GM21619 (cell line): ENCODE measurements around the gene SH2B2.

Experiments
- ATAC-seq: cut with Tn5 transposase; IDR thresholded peaks from one replicate; pipeline ENCODE4 v1.9.1; 2021; ENCODE audit not compliant: unreplicated experiment

SH2B2 gene

DNA sequence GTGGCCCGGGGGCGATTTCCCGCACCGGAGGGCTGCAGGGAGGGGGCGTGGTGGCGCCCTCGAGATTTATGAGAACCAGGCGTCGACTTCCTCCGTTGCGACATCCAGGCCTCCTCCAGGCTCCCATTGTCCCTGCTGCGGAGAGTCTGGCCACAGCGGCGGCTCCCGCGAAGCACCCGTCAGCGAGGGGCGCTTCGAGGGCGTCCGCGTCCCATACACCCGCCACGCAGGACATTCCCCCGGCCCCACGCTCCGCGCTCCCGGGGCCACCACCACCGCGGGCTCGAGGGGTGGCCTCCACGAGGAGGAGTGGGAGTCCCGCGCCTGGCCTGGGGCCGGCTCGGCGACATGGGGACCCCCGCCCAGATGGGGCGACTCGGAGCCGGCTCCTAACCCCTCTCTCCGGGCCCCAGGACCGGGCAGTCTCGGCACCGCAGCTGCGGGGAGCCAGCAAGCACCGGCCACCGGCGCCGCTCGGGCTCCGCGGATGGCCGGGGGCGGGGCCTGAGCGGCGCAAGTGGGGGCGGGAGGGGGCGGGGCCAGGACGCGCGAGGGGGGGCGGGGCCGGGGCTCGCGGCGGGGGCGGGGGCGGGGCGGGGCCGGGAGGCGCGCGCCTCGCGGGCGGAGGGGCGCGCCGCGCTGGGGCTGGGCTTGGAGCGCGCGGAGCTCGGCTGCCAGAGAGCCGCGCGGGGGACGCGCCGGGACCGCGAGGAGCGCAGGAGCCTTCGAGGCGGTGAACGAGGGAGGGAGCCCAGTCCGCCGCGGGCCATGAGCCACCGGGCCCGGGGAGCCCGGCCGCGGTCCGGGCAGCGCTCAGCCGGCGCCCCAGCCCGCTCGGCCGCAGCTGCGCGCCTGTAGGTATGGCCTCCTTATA lies at the start of gene SH2B2:
Gene SH2B2 (plus strand): TSS at position 632 of the 874 bp plus-strand sequence. CDS start 13,683 bp downstream, outside the sequence.
- no peak for ATAC-seq

- ATAC-seq = no peak
Measured at GRCh38 chr7:102239206-102239820, 47.4 kb upstream of the SH2B2 start.

DNA sequence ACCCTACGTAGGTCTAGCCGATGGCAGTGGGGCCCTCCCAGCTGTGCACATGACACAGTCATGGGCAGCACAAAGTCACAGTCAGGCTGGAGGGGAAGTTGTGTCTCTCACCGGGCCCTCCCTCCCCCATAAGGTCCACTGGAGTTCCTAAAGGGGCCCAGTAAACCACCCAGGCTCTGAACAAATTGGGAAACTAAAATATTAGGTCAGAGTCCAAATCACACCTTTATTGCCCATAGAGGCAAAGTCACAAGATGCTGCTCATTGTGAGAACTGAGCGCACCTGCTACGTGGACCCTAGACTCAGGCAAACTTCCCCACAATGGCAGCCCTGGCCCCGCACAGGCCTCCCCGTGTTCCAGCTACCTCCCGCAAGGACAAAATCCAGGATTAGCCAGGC lies 45.2 kb upstream of the SH2B2 start:
- no peak for ATAC-seq

DNA sequence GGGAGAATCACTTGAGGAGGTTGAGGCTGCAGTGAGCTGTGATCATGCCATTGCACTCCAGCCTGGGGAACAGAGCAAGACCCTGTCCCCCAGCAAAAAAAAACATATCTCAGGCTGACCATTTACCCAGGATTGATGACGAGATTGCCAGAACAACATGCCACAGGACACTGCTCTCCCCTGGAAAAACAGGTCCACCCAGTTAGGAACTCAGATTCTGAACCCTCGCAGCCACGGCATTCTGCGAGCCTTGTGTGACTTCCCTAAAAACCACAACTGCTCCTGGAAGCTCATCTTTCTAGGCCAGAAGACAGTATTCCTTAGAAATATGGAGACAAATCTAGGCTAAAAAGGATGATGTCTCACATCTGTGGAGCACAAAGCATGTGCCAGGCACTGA lies 42.1 kb upstream of the SH2B2 start:
- no peak for ATAC-seq

DNA sequence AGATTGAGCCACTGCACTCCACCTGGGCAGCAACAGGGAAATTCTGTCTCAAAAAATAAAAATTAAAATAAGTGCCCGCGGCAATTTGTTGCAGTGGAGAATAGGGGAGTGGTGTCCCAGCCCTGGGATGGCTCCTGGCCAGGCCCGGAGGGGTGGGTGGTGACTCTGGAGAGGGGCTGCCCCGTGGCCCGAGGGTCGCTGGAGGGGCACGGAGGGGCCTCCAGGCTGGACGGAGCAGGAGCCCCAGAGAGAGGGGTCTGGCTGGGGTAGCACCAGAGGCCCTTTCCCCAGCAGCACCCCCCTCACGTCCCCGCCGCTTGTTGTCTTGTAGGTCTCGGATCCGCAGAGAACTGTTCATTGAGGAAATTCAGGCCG lies 38.6 kb upstream of the SH2B2 start:
- ATAC-seq = no peak

DNA sequence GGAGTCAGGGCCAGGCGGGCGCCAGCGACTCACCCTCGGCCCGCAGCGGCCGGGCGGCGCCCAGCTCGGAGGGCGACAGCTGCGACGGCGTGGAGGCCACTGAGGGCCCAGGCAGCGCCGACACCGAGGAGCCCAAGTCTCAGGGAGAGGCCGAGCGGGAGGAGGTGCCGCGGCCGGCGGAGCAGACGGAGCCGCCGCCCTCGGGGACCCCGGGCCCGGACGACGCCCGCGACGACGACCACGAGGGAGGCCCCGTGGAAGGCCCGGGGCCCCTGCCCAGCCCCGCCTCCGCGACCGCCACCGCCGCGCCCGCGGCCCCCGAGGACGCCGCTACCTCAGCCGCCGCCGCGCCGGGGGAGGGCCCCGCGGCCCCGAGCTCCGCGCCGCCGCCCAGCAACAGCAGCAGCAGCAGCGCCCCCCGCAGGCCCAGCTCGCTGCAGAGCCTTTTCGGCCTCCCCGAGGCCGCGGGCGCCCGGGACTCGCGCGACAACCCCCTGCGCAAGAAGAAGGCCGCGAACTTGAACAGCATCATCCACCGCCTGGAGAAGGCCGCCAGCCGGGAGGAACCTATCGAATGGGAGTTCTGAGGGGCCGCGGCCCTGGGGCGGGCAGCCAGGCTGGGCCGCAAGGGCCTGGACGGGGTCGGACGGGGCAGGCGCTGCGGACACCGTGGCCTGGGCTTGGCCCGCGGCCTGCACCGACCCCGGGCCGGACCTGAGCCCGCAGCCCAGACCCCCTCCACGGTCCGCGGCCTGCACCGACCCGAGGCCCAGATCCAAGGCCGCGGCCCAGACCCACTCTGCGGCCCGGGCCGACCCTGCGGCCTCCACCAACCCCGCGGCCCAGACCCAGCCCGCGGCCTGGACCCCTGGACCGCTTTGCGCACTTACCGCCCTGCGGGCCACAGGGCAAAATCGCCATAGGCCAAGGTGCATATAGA lies 37.9 kb upstream of the SH2B2 start:
- ATAC-seq = no peak

GRCh38 chr7:102251531-102252365 lies 34.9 kb upstream of the SH2B2 start:
- ATAC-seq = no peak

DNA sequence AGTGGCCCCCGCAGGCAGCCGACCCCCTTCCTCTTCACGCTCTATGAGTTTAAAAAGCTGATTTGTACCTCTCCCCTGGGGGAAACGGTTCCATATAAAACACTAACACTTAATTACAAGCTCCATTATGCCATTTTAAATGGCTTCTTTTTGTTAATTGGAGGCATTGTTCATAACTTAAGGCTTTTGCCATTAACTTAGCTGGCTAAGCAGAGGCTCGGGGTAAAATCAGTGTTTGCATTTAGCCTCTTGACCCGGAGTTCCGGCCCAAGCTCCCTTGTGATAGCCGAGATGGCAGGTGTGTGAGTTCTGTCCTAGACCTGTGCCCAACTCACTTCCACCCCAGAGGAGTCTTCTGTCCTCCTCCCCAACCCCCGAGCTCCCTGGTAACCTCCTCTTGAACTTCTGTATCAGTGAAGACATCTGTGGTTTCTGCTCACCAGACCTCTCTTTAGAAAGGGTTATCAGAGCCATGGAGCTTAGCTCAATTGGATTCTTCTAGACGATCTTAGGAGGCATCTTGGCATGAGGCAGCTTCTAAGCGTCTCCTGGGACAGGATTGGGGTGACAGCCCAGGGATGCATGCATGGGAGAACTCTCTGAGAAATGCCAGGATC lies 34.2 kb upstream of the SH2B2 start:
- no peak for ATAC-seq

DNA sequence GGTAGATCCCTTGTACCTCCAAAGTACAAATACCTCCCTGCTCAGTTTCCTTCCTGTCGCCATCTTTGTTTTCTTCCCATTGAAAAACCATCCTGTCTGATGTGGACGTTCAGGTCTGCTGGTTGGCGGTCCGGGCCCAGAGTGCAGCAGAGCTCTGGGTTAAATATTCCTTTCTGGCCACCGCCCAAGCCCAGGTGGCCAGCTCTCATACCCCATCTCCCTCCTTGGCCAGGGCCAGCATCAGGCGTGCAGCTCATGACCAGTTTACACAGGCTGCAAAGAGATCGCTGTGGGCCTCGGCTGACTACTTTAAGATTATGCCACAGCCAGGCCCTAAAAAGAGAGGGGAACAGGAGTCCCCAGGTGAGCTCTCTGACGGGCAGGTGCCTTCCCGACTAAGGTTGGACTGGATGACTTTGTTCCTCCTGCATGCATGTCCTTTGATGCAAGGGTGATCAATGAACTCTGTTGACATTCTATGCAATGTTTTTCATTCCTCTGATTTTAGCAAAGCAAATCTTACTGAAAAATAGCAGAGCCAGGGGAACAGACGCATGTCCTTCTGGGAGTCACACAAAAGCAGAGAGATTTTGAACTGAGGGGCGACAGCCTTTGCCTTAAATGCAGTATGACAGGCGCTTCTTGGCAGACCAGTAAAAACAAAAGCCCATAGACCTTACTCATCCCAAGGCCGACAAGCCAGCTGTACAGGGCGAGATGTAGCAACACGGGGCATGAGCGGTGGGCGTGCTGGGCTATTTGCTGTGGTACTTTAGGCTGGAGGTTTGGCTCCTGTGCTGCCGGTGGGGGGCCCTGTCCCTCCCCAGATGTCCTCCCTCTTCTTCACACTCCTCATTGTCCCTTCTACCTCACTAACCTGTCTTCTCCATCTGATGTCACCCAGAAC lies 33.3 kb upstream of the SH2B2 start:
- ATAC-seq = no peak

DNA sequence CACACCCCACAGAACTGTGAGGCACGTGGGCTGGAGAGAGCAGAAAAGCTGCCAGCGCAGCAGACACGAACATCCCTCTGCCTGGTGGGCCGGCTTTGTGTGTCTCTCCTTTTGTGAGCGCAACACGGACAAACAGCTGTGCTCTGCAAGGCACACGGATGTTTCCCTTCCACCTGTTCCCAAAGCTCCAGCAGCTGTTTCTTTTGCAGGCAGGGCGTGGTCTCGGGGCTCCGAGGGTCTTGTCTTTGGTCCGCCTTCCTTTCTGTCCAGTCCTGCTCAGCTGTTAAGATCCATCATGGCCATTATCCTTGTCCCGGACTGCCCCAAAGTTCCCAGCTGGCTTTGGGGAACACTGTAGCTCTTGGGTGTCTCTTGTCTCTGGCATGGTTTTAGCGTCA lies 32.7 kb upstream of the SH2B2 start:
- no peak for ATAC-seq

DNA sequence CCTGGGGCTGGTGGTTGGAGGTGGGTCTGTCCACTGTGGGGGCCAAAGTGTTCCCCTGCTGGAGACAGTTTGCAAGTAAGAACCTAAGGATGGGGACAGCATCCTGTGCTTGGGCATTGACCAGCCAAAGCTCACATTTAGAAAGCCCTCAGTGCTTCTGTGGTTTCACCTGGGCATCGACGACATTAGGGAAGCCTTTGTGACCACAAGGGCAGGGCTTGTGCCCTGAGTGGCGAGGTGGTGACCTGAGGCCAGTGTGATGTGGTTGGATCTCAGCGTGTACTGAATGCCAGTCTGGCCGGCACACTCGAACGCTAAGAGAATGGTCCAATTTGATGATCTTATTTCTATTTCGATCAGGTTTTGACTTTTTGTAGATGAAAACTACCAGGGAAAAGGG lies 32.1 kb upstream of the SH2B2 start:
- no peak for ATAC-seq

DNA sequence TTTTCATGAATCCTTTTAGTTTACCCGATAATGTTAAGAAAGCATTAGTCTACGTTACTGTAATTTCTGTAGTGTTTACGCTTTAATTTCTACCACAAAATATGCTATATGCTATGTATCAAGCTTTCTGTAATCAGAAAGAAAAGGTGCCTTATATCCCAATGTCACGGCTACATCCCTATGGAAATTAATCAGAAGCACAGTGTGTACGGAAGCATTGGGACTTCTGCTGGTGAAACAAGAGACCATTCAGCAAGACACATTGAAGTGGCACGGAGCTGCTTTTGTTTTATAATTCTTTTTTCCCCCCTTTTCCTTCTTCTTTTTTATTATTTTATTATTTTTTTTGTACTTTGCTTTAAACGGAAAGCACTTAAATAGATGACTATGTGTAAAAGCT lies 31.2 kb upstream of the SH2B2 start:
- no peak for ATAC-seq

- no peak for ATAC-seq
Measured at GRCh38 chr7:102255916-102256315, 30.8 kb upstream of the SH2B2 start.

DNA sequence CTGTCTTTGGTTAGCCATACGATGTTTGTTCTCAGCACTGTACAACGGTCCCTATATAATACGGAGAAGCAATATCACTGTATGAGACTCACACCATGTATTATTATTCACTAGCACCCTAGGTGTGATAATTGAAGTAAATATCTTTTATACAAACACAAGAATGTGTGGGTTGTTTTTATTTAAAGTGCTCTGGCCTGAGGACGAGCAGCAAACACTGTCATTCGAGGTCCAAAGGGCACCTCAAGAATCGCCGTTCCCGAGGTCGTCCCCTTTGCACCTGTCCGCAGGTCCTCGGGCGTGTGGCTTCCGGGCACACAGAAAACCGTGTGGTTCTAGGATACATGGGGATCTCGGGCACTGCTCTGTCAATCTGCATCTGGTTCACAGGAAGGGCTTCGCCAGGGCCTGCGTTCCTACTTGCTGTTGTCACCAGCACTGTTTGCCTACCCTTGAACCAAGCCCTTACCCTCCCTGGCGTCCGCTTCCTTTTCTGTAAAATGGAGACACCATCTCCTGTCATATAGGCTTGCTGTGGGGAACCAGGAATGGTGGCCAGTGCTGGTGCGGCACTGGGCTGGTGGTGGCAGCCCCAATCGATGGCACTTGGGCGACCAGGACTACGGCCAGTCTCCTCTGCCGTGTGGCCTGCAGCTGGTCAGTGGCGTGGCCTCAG lies 28.5 kb upstream of the SH2B2 start:
- no peak for ATAC-seq

- ATAC-seq = no peak
Measured at GRCh38 chr7:102258749-102259107, 27.9 kb upstream of the SH2B2 start.

GRCh38 chr7:102260856-102261255 lies 25.8 kb upstream of the SH2B2 start:
- no peak for ATAC-seq

DNA sequence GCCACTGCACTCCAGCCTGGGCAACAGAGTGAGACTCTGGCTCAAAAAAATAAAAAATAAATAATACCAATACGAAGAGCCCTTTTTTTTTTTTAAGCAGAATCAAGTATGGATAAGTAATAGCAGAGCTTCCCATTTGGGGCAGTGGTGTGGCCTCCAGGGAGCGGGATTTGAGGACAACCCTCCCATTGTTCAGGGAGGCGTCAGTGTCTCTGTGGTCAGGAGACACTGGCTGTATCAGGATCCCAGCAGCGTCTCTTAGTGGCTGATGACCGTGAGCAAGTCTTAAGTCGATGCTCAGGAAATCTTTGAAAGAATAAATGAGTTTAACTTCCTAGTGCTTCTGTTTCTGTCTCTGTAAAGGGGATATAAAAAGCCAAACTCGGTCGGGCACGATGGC lies 25.2 kb upstream of the SH2B2 start:
- no peak for ATAC-seq

DNA sequence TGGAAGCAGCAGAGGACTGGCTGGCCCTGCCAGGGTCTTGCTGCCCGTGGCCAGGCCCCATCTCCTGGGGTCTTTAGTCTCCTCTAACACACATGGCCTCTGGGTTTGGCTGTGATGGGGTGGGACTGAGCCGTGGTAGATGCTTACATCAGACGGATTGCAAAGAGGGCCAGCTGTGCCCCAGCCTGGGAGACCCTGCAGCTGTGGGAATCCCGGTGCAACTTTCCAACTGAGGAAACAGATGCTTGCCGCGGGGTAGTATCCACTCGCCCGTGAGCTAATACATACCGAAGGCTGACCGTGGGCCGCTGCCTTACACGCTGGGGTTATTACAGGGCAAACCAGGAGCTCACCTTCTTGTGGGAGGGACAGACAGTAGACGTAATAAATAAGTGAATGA lies 24.1 kb upstream of the SH2B2 start:
- ATAC-seq = no peak
